ENCODE results near the gene SYNC.

Gene SYNC

DNA sequence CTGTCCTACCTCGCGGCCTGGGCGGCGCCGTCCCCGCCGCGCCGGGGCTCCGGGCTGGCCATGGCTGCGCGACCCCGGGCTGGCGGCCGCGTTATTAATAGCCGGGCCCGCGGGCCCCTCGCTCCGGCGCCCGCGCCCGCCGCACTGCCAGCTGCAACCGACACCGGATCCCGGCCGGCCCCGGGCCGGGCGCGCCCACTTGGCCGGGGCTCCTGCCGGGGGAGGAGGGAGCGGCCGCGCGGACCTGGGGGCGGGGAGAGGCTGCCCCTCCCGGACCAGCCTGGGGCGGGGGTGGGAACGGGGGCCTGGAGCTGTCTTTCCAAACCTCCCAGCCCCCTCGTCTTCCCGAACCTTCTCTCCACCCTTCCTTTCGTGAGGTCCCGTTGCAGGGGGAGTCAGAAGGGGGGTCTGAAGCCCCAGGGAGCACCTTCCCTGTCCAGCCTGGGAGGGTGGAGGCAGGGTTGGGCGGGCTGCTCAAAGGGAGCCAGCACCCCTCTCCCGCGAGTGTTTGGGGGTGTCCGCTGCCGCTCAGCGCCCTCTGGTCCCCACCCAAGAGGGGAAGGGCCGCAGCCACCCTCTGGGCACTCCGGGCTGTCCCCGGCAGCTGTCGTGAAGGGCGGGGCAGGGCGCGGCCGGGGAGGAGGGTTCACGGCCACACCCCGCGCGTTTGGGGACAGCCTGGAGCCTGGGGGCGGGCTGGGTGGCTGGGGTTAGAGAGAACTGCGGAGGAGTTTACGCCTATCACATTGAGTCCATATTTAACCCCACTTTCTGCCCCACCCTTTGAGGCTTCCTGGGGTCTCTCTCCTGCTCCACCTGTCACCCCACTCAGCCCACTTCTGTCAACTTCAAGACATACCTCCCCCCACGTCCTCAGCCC lies at the start of gene SYNC:
SYNC (minus strand) TSS at position 172 of the 880 bp plus-strand sequence; CDS start at position 62, 110 bp downstream.
- peak within 1 kb of the TSS; percentile 88 for H3K4me2 ChIP-seq (ENCODE audit: low read length)

GRCh38 chr1:32749771-32750170 lies 47.2 kb upstream of the SYNC start:
- Histone ChIP-seq H3K4me1 (peaks cover 7% of the 10 kb centered on the region), H3K36me3 (ENCODE audit: control insufficient read depth, insufficient read depth, low read length) (no peaks in the 10 kb centered on the region), H2AFZ (no peak overlapping the region), H3K27ac (no peak overlapping the region), H3K79me2 (no peaks in the 10 kb centered on the region), H3K4me2 (ENCODE audit: low read length) (no peak overlapping the region), H3K27me3 (ENCODE audit: control insufficient read depth, insufficient read depth, low read length) (no peaks in the 10 kb centered on the region), H3K4me3 (ENCODE audit: low read depth, low read length) (no peak overlapping the region), H3K9ac (no peak overlapping the region), H3K9me3 (ENCODE audit: control insufficient read depth, low read length) (no peaks in the 10 kb centered on the region)
- TF ChIP-seq, protein P1, sequence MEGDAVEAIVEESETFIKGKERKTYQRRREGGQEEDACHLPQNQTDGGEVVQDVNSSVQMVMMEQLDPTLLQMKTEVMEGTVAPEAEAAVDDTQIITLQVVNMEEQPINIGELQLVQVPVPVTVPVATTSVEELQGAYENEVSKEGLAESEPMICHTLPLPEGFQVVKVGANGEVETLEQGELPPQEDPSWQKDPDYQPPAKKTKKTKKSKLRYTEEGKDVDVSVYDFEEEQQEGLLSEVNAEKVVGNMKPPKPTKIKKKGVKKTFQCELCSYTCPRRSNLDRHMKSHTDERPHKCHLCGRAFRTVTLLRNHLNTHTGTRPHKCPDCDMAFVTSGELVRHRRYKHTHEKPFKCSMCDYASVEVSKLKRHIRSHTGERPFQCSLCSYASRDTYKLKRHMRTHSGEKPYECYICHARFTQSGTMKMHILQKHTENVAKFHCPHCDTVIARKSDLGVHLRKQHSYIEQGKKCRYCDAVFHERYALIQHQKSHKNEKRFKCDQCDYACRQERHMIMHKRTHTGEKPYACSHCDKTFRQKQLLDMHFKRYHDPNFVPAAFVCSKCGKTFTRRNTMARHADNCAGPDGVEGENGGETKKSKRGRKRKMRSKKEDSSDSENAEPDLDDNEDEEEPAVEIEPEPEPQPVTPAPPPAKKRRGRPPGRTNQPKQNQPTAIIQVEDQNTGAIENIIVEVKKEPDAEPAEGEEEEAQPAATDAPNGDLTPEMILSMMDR (IDR thresholded peaks at IDR 0.05): no peak

More for the DNA sequence above, at the start of gene SYNC:
- peak within 1 kb of the TSS; percentile 56 for H3K4me3 ChIP-seq (ENCODE audit: low read depth, low read length)
- H3K9ac ChIP-seq: no peak within 1 kb of the TSS
- no peaks in the 10 kb centered on the region for H3K27me3 ChIP-seq (ENCODE audit: control insufficient read depth, insufficient read depth, low read length)
- peak within 1 kb of the TSS; percentile 29 for H3K27ac ChIP-seq
- H3K79me2 ChIP-seq: no peaks in the 10 kb centered on the region
- peak within 1 kb of the TSS; percentile 83 for H2AFZ ChIP-seq
- H3K36me3 ChIP-seq (ENCODE audit: control insufficient read depth, insufficient read depth, low read length): no peaks in the 10 kb centered on the region
- H3K4me1 ChIP-seq: peaks cover 2% of the 10 kb centered on the region
- H3K9me3 ChIP-seq (ENCODE audit: control insufficient read depth, low read length): no peaks in the 10 kb centered on the region
- TF ChIP-seq, protein P1 (IDR thresholded peaks at IDR 0.05): no peak

GRCh38 chr1:32749332-32749731 lies 46.8 kb upstream of the SYNC start:
- TF ChIP-seq, protein P1 (IDR thresholded peaks at IDR 0.05): no peak
- H2AFZ ChIP-seq: no peak overlapping the region
- no peaks in the 10 kb centered on the region for H3K79me2 ChIP-seq
- H3K9ac ChIP-seq: no peak overlapping the region
- no peak overlapping the region for H3K4me3 ChIP-seq (ENCODE audit: low read depth, low read length)
- H3K4me1 ChIP-seq: peaks cover 7% of the 10 kb centered on the region
- H3K9me3 ChIP-seq (ENCODE audit: control insufficient read depth, low read length): no peaks in the 10 kb centered on the region
- no peaks in the 10 kb centered on the region for H3K27me3 ChIP-seq (ENCODE audit: control insufficient read depth, insufficient read depth, low read length)
- no peak overlapping the region for H3K27ac ChIP-seq
- no peaks in the 10 kb centered on the region for H3K36me3 ChIP-seq (ENCODE audit: control insufficient read depth, insufficient read depth, low read length)
- no peak overlapping the region for H3K4me2 ChIP-seq (ENCODE audit: low read length)

- TF ChIP-seq, protein P1 (IDR thresholded peaks at IDR 0.05): no peak
- Histone ChIP-seq H3K36me3 (ENCODE audit: control insufficient read depth, insufficient read depth, low read length) (no peaks in the 10 kb centered on the region), H3K9ac (no peak overlapping the region), H3K4me2 (ENCODE audit: low read length) (no peak overlapping the region), H3K27ac (no peak overlapping the region), H2AFZ (no peak overlapping the region), H3K9me3 (ENCODE audit: control insufficient read depth, low read length) (no peaks in the 10 kb centered on the region), H3K4me1 (peaks cover 7% of the 10 kb centered on the region), H3K27me3 (ENCODE audit: control insufficient read depth, insufficient read depth, low read length) (no peaks in the 10 kb centered on the region), H3K79me2 (no peaks in the 10 kb centered on the region), H3K4me3 (ENCODE audit: low read depth, low read length) (no peak overlapping the region)
Measured at GRCh38 chr1:32748926-32749325, 46.4 kb upstream of the SYNC start.

All from parathyroid adenoma (tissue), 2 donors.